Peyer's patch (tissue), 4 donors: ENCODE results near the gene SLC6A3. TPM values are rescaled to one million over a fixed set of nuclear protein-coding genes. Genes with fewer than 3 reads are reported as not detected.

Experiments
- DNase-seq, 3 donors: peaks; one replicate each; pipeline ENCODE4 v3.0.0-alpha.2; 2017 to 2019
- H3K27ac ChIP-seq, 4 donors: fragments of 200-600 bp; sonication (generic); one replicate each; pipeline ENCODE4 v1.5.1; 2016 to 2019
- H3K27me3 ChIP-seq, 2 donors: fragments of 200-600 bp; sonication (generic); one replicate each; pipeline ENCODE4 v1.5.1; 2019
- H3K36me3 ChIP-seq, 3 donors: fragments of 200-600 bp; sonication (generic); one replicate each; pipeline ENCODE4 v1.5.1; 2016 to 2019
- H3K4me1 ChIP-seq, 4 donors: fragments of 200-600 bp; sonication (generic); one replicate each; pipeline ENCODE4 v1.5.1; 2016 to 2019
- H3K4me3 ChIP-seq, 4 donors: fragments of 200-600 bp; sonication (generic); 1 replicate in 3 of 4; 2 replicates in 1 of 4; pipeline ENCODE4 v1.5.1; 2016 to 2019; ENCODE audit warnings: mild to moderate bottlenecking in 1 of 4
- H3K9me3 ChIP-seq, 4 donors: fragments of 200-600 bp; sonication (generic); one replicate each; pipeline ENCODE4 v1.5.1; 2016 to 2019; ENCODE audit warnings: mild to moderate bottlenecking in 1 of 4
- CTCF ChIP-seq, 6 experiments: fragments of 450-650 bp in 4 of 6; fragments of 200-600 bp in 2 of 6; sonication (generic) in 1 of 6; IDR thresholded peaks; one replicate each; pipeline ENCODE4 v1.5.1; 2017 to 2019; ENCODE audit warnings: antibody characterized with exemption in 6 of 6, mild to moderate bottlenecking in 3 of 6, moderate library complexity in 1 of 6
- POLR2A ChIP-seq, 2 donors: fragments of 450-650 bp; IDR thresholded peaks; one replicate each; pipeline ENCODE4 v1.5.1; 2017; ENCODE audit warnings: antibody characterized with exemption in 2 of 2, mild to moderate bottlenecking in 2 of 2, moderate library complexity in 2 of 2
- total RNA-seq, 4 donors: library from RNA; depleted of rRNA; stranded (reverse); fragments of >200 nt; gene quantifications; one replicate each; pipeline ENCODE4 v1.1.0, GENCODE V29; 2016

Gene SLC6A3
- total RNA-seq, 4 donors from 2014 or later, result 0.40 to 0.70 TPM; not detected in 2

- DNase-seq, result peak in 2 of 3 donors; percentile 26 to 41
- Histone ChIP-seq H3K4me1 (no peaks in the 10 kb centered on the region), H3K4me3 (no peak overlapping the region), H3K27me3 (peaks cover 0 to 7% of the 10 kb centered on the region in 2 donors), H3K27ac (no peak overlapping the region), H3K9me3 (no peaks in the 10 kb centered on the region), H3K36me3 (no peaks in the 10 kb centered on the region)
- TF ChIP-seq POLR2A (IDR thresholded peaks at IDR 0.05), result no peak
- no peak for TF ChIP-seq CTCF (IDR thresholded peaks at IDR 0.05)
Measured at GRCh38 chr5:1437876-1438559, 7.2 kb downstream of the SLC6A3 start.

GRCh38 chr5:1437226-1437829, 7.9 kb downstream of the SLC6A3 start:
- Histone ChIP-seq H3K4me3 (no peak overlapping the region), H3K27ac (no peak overlapping the region)

GRCh38 chr5:1436681-1437080, 8.6 kb downstream of the SLC6A3 start:
- Histone ChIP-seq H3K27me3 (no peaks in the 10 kb centered on the region), H3K9me3 (no peaks in the 10 kb centered on the region), H3K27ac (no peak overlapping the region), H3K36me3 (no peaks in the 10 kb centered on the region), H3K4me1 (no peaks in the 10 kb centered on the region), H3K4me3 (no peak overlapping the region)
- peak in 2 of 3 donors; percentile 17 to 22 for DNase-seq
- no peak for TF ChIP-seq CTCF (IDR thresholded peaks at IDR 0.05)
- TF ChIP-seq POLR2A (IDR thresholded peaks at IDR 0.05), result no peak

More at GRCh38 chr5:1437226-1437829, 7.9 kb downstream of the SLC6A3 start:
- TF ChIP-seq CTCF (IDR thresholded peaks at IDR 0.05) (peak in 3 of 6 experiments; percentile 12 to 48 (median 41)), POLR2A (IDR thresholded peaks at IDR 0.05) (no peak)
- no peaks in the 10 kb centered on the region for H3K9me3 ChIP-seq
- peak in 2 of 3 donors; percentile 70 to 75 for DNase-seq
- no peaks in the 10 kb centered on the region for H3K4me1 ChIP-seq
- H3K36me3 ChIP-seq, result no peaks in the 10 kb centered on the region
- no peaks in the 10 kb centered on the region for H3K27me3 ChIP-seq

GRCh38 chr5:1436036-1436435, 9.2 kb downstream of the SLC6A3 start:
- TF ChIP-seq CTCF (IDR thresholded peaks at IDR 0.05) (no peak), POLR2A (IDR thresholded peaks at IDR 0.05) (no peak)
- no peaks in the 10 kb centered on the region for H3K36me3 ChIP-seq
- DNase-seq, result peak in 1 of 3 donors; percentile 33
- no peak overlapping the region for H3K27ac ChIP-seq
- H3K27me3 ChIP-seq, result no peaks in the 10 kb centered on the region
- peaks cover 0 to under 1% (median 0%) of the 10 kb centered on the region in 4 donors for H3K9me3 ChIP-seq
- H3K4me3 ChIP-seq, result no peak overlapping the region
- no peaks in the 10 kb centered on the region for H3K4me1 ChIP-seq

- no peaks in the 10 kb centered on the region for H3K27me3 ChIP-seq
- H3K4me3 ChIP-seq, result no peak overlapping the region
- TF ChIP-seq POLR2A (IDR thresholded peaks at IDR 0.05) (no peak), CTCF (IDR thresholded peaks at IDR 0.05) (no peak)
- DNase-seq, result peak in 2 of 3 donors; percentile 22 to 34
- H3K36me3 ChIP-seq, result no peaks in the 10 kb centered on the region
- no peak overlapping the region for H3K27ac ChIP-seq
- H3K9me3 ChIP-seq, result peaks cover 0 to 4% (median 0%) of the 10 kb centered on the region in 4 donors
- H3K4me1 ChIP-seq, result no peaks in the 10 kb centered on the region
Measured at GRCh38 chr5:1435369-1435768, 9.9 kb downstream of the SLC6A3 start.
